Heart right ventricle (tissue), 16 donors: ENCODE measurements around the gene KIR3DL2. TPM values are rescaled to one million over a fixed set of nuclear protein-coding genes. Genes with fewer than 3 reads are reported as not detected.
"Not testable (repeated sequence)": the region's sequence is repeated elsewhere in the genome, so short reads cannot be mapped to it uniquely, and the experiment has no call there.

Experiments
- ATAC-seq, 8 donors: fragments of 200-7000 bp; cut with Tn5 transposase; one replicate each; pipeline ENCODE4 v1.9.1; 2020; ENCODE audit warnings: mild to moderate bottlenecking in 8 of 8, moderate library complexity in 8 of 8, moderate number of reproducible peaks in 1 of 8
- DNase-seq, 2 donors: peaks; one replicate each; pipeline ENCODE4 v3.0.0-alpha.2; 2020
- H3K27ac ChIP-seq, 10 donors: fragments of 200-600 bp; sonication (generic) in 2 of 10; one replicate each; pipeline versions ENCODE4 v1.5.0 to v1.8.0; 2020 to 2022; ENCODE audit warnings: mild to moderate bottlenecking in 3 of 10
- H3K27me3 ChIP-seq, 7 donors: fragments of 200-600 bp; one replicate each; pipeline ENCODE4 v1.8.0; 2021 to 2022; ENCODE audit warnings: mild to moderate bottlenecking in 2 of 7
- H3K36me3 ChIP-seq, 9 donors: fragments of 200-600 bp; sonication (generic) in 1 of 9; one replicate each; pipeline versions ENCODE4 v1.5.0 to v1.8.0; 2020 to 2022; ENCODE audit warnings: mild to moderate bottlenecking in 2 of 9
- H3K4me1 ChIP-seq, 9 donors: fragments of 200-600 bp; sonication (generic) in 1 of 9; one replicate each; pipeline versions ENCODE4 v1.5.0 to v1.8.0; 2020 to 2022; ENCODE audit warnings: mild to moderate bottlenecking in 4 of 9
- H3K4me3 ChIP-seq, 10 donors: fragments of 200-600 bp; sonication (generic) in 2 of 10; one replicate each; pipeline versions ENCODE4 v1.5.0 to v1.8.0; 2020 to 2022; ENCODE audit warnings: mild to moderate bottlenecking in 7 of 10, moderate library complexity in 2 of 10
- H3K9me3 ChIP-seq, 11 donors: fragments of 200-600 bp in 10 of 11; sonication (generic) in 2 of 11; one replicate each; pipeline versions ENCODE4 v1.5.0 to v1.8.0; 2013 to 2022; ENCODE audit warnings: mild to moderate bottlenecking in 2 of 11, control low read depth in 1 of 11, moderate library complexity in 1 of 11
- CTCF ChIP-seq, 9 donors: fragments of 200-600 bp; sonication (generic) in 2 of 9; IDR thresholded peaks; one replicate each; pipeline versions ENCODE4 v1.5.0 to v1.8.0; 2021 to 2022; ENCODE audit warnings: antibody characterized with exemption in 9 of 9, mild to moderate bottlenecking in 5 of 9, moderate library complexity in 1 of 9
- WGBS, 2 donors: extraction: QIAGEN DNeasy Blood & Tissue Kit; methylation state at CpG; one replicate each; pipeline ENCODE4 v1.1.7; 2013; ENCODE audit warnings: inconsistent platforms in 1 of 2; 5-methylcytosine and 5-hydroxymethylcytosine counted together
- intact Hi-C, 10 donors: fragments of 100-400 bp; cut with DNase I; formaldehyde crosslinking; loops; one replicate each; pipeline versions ENCODE4 v1.11.1 to v1.14.2; 2022
- polyA plus RNA-seq, 2 donors: library from polyadenylated mRNA; stranded (reverse); fragments of 200-250 nt; gene quantifications; one replicate each; pipeline ENCODE4 v1.2.3, GENCODE V29; 2013
- total RNA-seq, 10 donors: library from RNA; stranded (reverse); fragmentation: NEBNext Ultra II Directional in 3 of 10; extraction: Animal tissue kit (Norgen Biotek cat#: 25700) in 3 of 10; gene quantifications; one replicate each; pipeline versions ENCODE4 v1.2.1 to v1.2.4, GENCODE V29; 2021 to 2023
- donor health status: Arrhythmogenic right ventricular cardiomyopathy.
- donor health status: ischemic (EF 13 %, LVEDD 7.1; RV severe dilation, severe dysfunction).
- donor health status: healthy with polysubstance abuse.
- donor health status: DM: no; HTN: yes; CAD: no.
- donor health status: DM: no; HTN: no; CAD: no.
- donor health status: ischemic (EF 25% LVEDD 6.9; RV normal size, moderate dysfunction).
- donor health status: ischemic (EF 25% LVEDD 5.7; RV mildly dilated, moderate dysfunction).
- donor health status: healthy.
- donor health status: DM: yes; HTN: yes; CAD: no.
- donor health status: Ischemic cardiomyopathy.
- donor health status: ischemic (EF 35%, LVEDD 5.7; RV mildly dilated, moderate dysfunction).
- donor health status: nonischemic (EF 11% LVEDD 7.7; RV severe dilation, severe dysfunction).
- donor health status: DM: yes; HTN: yes; CAD: no.
- donor health status: PGD.
- donor health status: ischemic (EF 29% LVEDD 5.4; RV normal size, mild dysfunction).
- donor health status: nonischemic (EF 23%, LVEDD 6.1; RV moderate dilation, normal function).

KIR3DL2 gene
- total and polyA plus RNA-seq, 12 donors: 0.95 TPM; not detected in 11

GRCh38 chr19:54805665-54806515 lies 44.4 kb upstream of the KIR3DL2 start:
- Histone ChIP-seq H3K4me1 (no peaks in the 10 kb centered on the region), H3K9me3 (peaks cover 0 to 4% (median 0%) of the 10 kb centered on the region in 11 donors), H3K27me3 (peaks cover 0 to 12% (median 5%) of the 10 kb centered on the region in 7 donors), H3K27ac (no peak overlapping the region), H3K36me3 (no peaks in the 10 kb centered on the region), H3K4me3 (no peak overlapping the region)
- intact Hi-C loops: no loop called here
- no peak for TF ChIP-seq CTCF (IDR thresholded peaks at IDR 0.05)
- DNase-seq (no peak), ATAC-seq (no peak)
- WGBS, 2 donors: 77 to 79% methylated on average over 14 of the region's 14 CpGs

- Histone ChIP-seq H3K9me3 (peaks cover 0 to 4% (median 0%) of the 10 kb centered on the region in 11 donors), H3K4me1 (no peaks in the 10 kb centered on the region), H3K4me3 (no peak overlapping the region), H3K27ac (no peak overlapping the region), H3K27me3 (peaks cover 0 to 12% (median 5%) of the 10 kb centered on the region in 7 donors), H3K36me3 (no peaks in the 10 kb centered on the region)
- DNase-seq (no peak), ATAC-seq (no peak)
- intact Hi-C loops: no loop called here
- WGBS, 2 donors: 62 to 72% methylated on average over 2 of the region's 2 CpGs
- TF ChIP-seq CTCF (IDR thresholded peaks at IDR 0.05): no peak
Observed at GRCh38 chr19:54806516-54806838, 43.8 kb upstream of the KIR3DL2 start.

- Histone ChIP-seq H3K9me3 (peaks cover 0 to 19% (median 6%) of the 10 kb centered on the region in 11 donors), H3K27me3 (peaks cover 0 to 12% (median 0%) of the 10 kb centered on the region in 7 donors)
- 53 to 57% methylated on average over 3 of the region's 3 CpGs for WGBS, 2 donors
- intact Hi-C loops, DNase-seq, H3K36me3 ChIP-seq, H3K4me1 ChIP-seq, H3K4me3 ChIP-seq, ATAC-seq, H3K27ac ChIP-seq: not testable (repeated sequence)
Observed at GRCh38 chr19:54814571-54814970, 35.7 kb upstream of the KIR3DL2 start.

GRCh38 chr19:54816251-54816650 lies 34.0 kb upstream of the KIR3DL2 start, which contains the start of gene KIR3DL1:
Gene KIR3DL1, plus strand, starts transcription at chr19:54816468.
- H3K4me1 ChIP-seq, DNase-seq, H3K27ac ChIP-seq, ATAC-seq, H3K4me3 ChIP-seq, H3K36me3 ChIP-seq, intact Hi-C loops: not testable (repeated sequence)
- H3K9me3 ChIP-seq: peaks cover 0 to 17% (median 6%) of the 10 kb centered on the region in 11 donors
- 82 to 87% methylated on average over 14 to 17 of the region's 17 CpGs for WGBS, 2 donors
- peaks cover 0 to 12% (median 0%) of the 10 kb centered on the region in 7 donors for H3K27me3 ChIP-seq

GRCh38 chr19:54817670-54818536 lies 32.3 kb upstream of the KIR3DL2 start:
- no peak overlapping the region for H3K27ac ChIP-seq
- no peak for ATAC-seq
- no peak overlapping the region for H3K4me3 ChIP-seq
- no peak for DNase-seq
- no peak for TF ChIP-seq CTCF (IDR thresholded peaks at IDR 0.05)
- H3K36me3 ChIP-seq: no peaks in the 10 kb centered on the region
- H3K4me1 ChIP-seq: no peaks in the 10 kb centered on the region
- H3K27me3 ChIP-seq: peaks cover 0 to 4% (median 0%) of the 10 kb centered on the region in 7 donors
- WGBS, 2 donors: 69 to 81% methylated on average over 15 of the region's 15 CpGs
- H3K9me3 ChIP-seq: peaks cover 0 to 2% (median 0%) of the 10 kb centered on the region in 11 donors
- intact Hi-C loops: no loop called here

GRCh38 chr19:54824416-54824815 lies 25.8 kb upstream of the KIR3DL2 start:
- intact Hi-C loops, H3K4me3 ChIP-seq, H3K27ac ChIP-seq, H3K4me1 ChIP-seq, H3K9me3 ChIP-seq, ATAC-seq, H3K36me3 ChIP-seq, DNase-seq, H3K27me3 ChIP-seq: not testable (repeated sequence)
- WGBS, 2 donors: 46 to 62% methylated on average over 4 of the region's 4 CpGs

GRCh38 chr19:54825326-54825725 lies 24.9 kb upstream of the KIR3DL2 start:
- ATAC-seq, H3K36me3 ChIP-seq, H3K9me3 ChIP-seq, H3K27me3 ChIP-seq, intact Hi-C loops, DNase-seq, H3K4me3 ChIP-seq, H3K27ac ChIP-seq, H3K4me1 ChIP-seq: not testable (repeated sequence)
- 61 to 67% methylated on average over 7 of the region's 7 CpGs for WGBS, 2 donors

- H3K4me3 ChIP-seq, intact Hi-C loops, H3K4me1 ChIP-seq, H3K27ac ChIP-seq, H3K27me3 ChIP-seq, DNase-seq, ATAC-seq, H3K36me3 ChIP-seq, H3K9me3 ChIP-seq: not testable (repeated sequence)
- WGBS, 2 donors: 69 to 70% methylated on average over 7 of the region's 8 CpGs
Observed at GRCh38 chr19:54828064-54828463, 22.2 kb upstream of the KIR3DL2 start.
